MM.1S (cell line): ENCODE measurements around the gene IQSEC1.

Experiments
- DNase-seq: peaks from one replicate; pipeline ENCODE4 v3.0.0-alpha.2; 2015
- H2AFZ ChIP-seq: fragments of 300-600 bp; sonication (generic); 2 replicates; pipeline ENCODE4 v1.6.0; 2016; ENCODE audit warnings: antibody characterized with exemption, low read length
- H3F3A ChIP-seq: fragments of 300-600 bp; sonication (generic); 2 replicates; pipeline ENCODE4 v1.6.1; 2016; ENCODE audit warnings: mild to moderate bottlenecking, antibody characterized with exemption, low read length, moderate library complexity, mixed read lengths; ENCODE audit not compliant: insufficient read depth
- H3K27ac ChIP-seq: fragments of 300-600 bp; sonication (generic); 2 replicates; pipeline ENCODE4 v1.5.1; 2016; ENCODE audit warnings: mild to moderate bottlenecking, low read length
- H3K27me3 ChIP-seq: fragments of 300-600 bp; sonication (generic); replicated peaks from 2 replicates; pipeline ENCODE4 v1.6.0; 2016; ENCODE audit warnings: low read length; ENCODE audit not compliant: insufficient read depth
- H3K36me3 ChIP-seq: fragments of 300-600 bp; sonication (generic); replicated peaks from 2 replicates; pipeline ENCODE4 v1.6.1; 2016; ENCODE audit warnings: mild to moderate bottlenecking, low read length, mixed read lengths; ENCODE audit not compliant: insufficient read depth
- H3K4me1 ChIP-seq: fragments of 300-600 bp; sonication (generic); 2 replicates; pipeline ENCODE4 v1.6.1; 2016; ENCODE audit warnings: low read length, mixed read lengths
- H3K4me2 ChIP-seq: fragments of 300-600 bp; sonication (generic); 2 replicates; pipeline ENCODE4 v1.6.0; 2016; ENCODE audit warnings: low read depth, low read length
- H3K4me3 ChIP-seq: fragments of 300-600 bp; sonication (generic); 2 replicates; pipeline ENCODE4 v1.5.1; 2016; ENCODE audit warnings: low read length, mixed read lengths
- H3K79me2 ChIP-seq: fragments of 300-600 bp; sonication (generic); 2 replicates; pipeline ENCODE4 v1.6.1; 2016; ENCODE audit warnings: mixed run types, low read length, mixed read lengths
- H3K9ac ChIP-seq: fragments of 300-600 bp; sonication (generic); 2 replicates; pipeline ENCODE4 v1.6.1; 2016; ENCODE audit warnings: low read length, mixed read lengths
- H3K9me2 ChIP-seq: fragments of 300-600 bp; sonication (generic); replicated peaks from 2 replicates; pipeline ENCODE4 v1.6.1; 2016; ENCODE audit warnings: mild to moderate bottlenecking, low read length, mixed read lengths; ENCODE audit not compliant: insufficient read depth
- H3K9me3 ChIP-seq: fragments of 300-600 bp; sonication (generic); replicated peaks from 2 replicates; pipeline ENCODE4 v1.6.1; 2016; ENCODE audit warnings: mild to moderate bottlenecking, low read length, mixed read lengths; ENCODE audit not compliant: insufficient read depth
- H4K20me1 ChIP-seq: fragments of 300-600 bp; sonication (generic); 2 replicates; pipeline ENCODE4 v1.6.1; 2016; ENCODE audit warnings: mild to moderate bottlenecking, low read length, moderate library complexity, mixed read lengths; ENCODE audit not compliant: insufficient read depth
- EZH2 ChIP-seq: fragments of 300-600 bp; sonication (generic); optimal IDR thresholded peaks from 2 replicates; pipeline ENCODE3; 2017; ENCODE audit warnings: low read depth, mild to moderate bottlenecking, antibody characterized with exemption, low read length, mixed read lengths
- EZH2phosphoT487 ChIP-seq: fragments of 300-600 bp; sonication (generic); IDR thresholded peaks from 2 replicates; pipeline ENCODE4 v1.6.1; 2018; ENCODE audit warnings: antibody characterized with exemption, low read length
- TF ChIP-seq, protein P1 (sequence below): fragments of 300-600 bp; sonication (generic); IDR thresholded peaks from 2 replicates; pipeline ENCODE4 v1.5.1; 2016; ENCODE audit warnings: antibody characterized with exemption, low read length, mixed read lengths

Gene IQSEC1

DNA sequence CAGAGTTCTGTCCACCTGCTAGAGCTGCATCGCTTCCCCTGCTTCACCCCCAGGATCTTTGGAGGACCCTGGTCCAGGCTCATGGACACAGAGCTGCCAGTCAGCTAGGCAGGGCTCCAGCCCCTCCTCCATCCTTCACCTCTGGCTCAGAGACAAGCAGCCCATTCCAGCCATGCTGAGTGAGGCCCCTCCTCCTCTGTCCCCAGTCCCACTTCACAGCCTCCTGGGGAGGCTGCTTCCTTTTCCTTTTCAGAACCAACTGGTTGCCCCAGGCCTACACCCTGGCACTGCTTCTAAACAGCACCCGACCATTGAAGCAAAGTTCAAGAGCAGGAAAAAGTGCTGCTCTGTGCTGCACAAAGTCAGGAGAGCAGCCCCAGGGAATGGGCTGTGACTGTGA is 22.2 kb downstream of the IQSEC1 start:
- H3K27ac ChIP-seq: no peak overlapping the region
- no peaks in the 10 kb centered on the region for H3K79me2 ChIP-seq

GRCh38 chr3:13050446-13050845 is 22.8 kb downstream of the IQSEC1 start:
- no peaks in the 10 kb centered on the region for H3K9me2 ChIP-seq
- no peak overlapping the region for H3K4me3 ChIP-seq
- no peaks in the 10 kb centered on the region for H3K27me3 ChIP-seq
- H3K4me1 ChIP-seq: no peaks in the 10 kb centered on the region
- H2AFZ ChIP-seq: no peak overlapping the region
- H3K4me2 ChIP-seq: no peak overlapping the region
- DNase-seq: no peak
- no peaks in the 10 kb centered on the region for H3F3A ChIP-seq
- no peak overlapping the region for H3K9ac ChIP-seq
- H3K36me3 ChIP-seq: no peaks in the 10 kb centered on the region
- TF ChIP-seq, protein P1, sequence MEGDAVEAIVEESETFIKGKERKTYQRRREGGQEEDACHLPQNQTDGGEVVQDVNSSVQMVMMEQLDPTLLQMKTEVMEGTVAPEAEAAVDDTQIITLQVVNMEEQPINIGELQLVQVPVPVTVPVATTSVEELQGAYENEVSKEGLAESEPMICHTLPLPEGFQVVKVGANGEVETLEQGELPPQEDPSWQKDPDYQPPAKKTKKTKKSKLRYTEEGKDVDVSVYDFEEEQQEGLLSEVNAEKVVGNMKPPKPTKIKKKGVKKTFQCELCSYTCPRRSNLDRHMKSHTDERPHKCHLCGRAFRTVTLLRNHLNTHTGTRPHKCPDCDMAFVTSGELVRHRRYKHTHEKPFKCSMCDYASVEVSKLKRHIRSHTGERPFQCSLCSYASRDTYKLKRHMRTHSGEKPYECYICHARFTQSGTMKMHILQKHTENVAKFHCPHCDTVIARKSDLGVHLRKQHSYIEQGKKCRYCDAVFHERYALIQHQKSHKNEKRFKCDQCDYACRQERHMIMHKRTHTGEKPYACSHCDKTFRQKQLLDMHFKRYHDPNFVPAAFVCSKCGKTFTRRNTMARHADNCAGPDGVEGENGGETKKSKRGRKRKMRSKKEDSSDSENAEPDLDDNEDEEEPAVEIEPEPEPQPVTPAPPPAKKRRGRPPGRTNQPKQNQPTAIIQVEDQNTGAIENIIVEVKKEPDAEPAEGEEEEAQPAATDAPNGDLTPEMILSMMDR: no peak
- TF ChIP-seq EZH2 (no peak), EZH2phosphoT487 (no peak)
- no peaks in the 10 kb centered on the region for H3K9me3 ChIP-seq
- no peak overlapping the region for H3K27ac ChIP-seq
- H4K20me1 ChIP-seq: no peaks in the 10 kb centered on the region
- no peaks in the 10 kb centered on the region for H3K79me2 ChIP-seq

More for the DNA sequence above, 22.2 kb downstream of the IQSEC1 start:
- H3K9me2 ChIP-seq: no peaks in the 10 kb centered on the region
- H3K4me1 ChIP-seq: no peaks in the 10 kb centered on the region
- H3K4me3 ChIP-seq: no peak overlapping the region
- no peaks in the 10 kb centered on the region for H3K9me3 ChIP-seq
- H3K4me2 ChIP-seq: no peak overlapping the region
- no peaks in the 10 kb centered on the region for H3K36me3 ChIP-seq
- DNase-seq: no peak
- no peak for TF ChIP-seq EZH2
- TF ChIP-seq, protein P1: no peak
- no peak for TF ChIP-seq EZH2phosphoT487
- no peaks in the 10 kb centered on the region for H3K27me3 ChIP-seq
- H3F3A ChIP-seq: no peaks in the 10 kb centered on the region
- H4K20me1 ChIP-seq: no peaks in the 10 kb centered on the region
- no peak overlapping the region for H3K9ac ChIP-seq
- H2AFZ ChIP-seq: no peak overlapping the region

DNA sequence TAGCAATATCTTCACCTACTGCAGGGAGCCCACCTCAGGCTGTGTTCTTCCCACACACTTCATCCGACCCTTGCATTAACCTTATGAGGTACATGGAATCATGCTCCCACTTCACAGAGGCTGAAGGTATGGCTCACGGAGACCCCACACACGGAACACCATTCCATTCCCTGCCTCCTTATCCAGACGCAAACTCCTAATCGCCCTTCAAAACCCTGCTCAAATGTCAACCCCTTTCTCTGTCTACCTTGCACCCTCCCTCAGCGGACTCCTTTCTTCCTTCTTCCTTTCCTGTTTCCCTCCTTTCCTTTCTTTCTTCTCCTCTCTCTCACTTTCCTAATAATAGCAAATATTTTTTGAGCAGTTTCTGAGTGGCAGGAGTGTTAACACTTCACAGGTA is 23.8 kb downstream of the IQSEC1 start:
- H4K20me1 ChIP-seq: no peaks in the 10 kb centered on the region
- no peak overlapping the region for H3K9ac ChIP-seq
- H3K79me2 ChIP-seq: no peaks in the 10 kb centered on the region
- H3K27ac ChIP-seq: no peak overlapping the region
- no peaks in the 10 kb centered on the region for H3F3A ChIP-seq
- DNase-seq: no peak
- H2AFZ ChIP-seq: no peak overlapping the region
- no peaks in the 10 kb centered on the region for H3K36me3 ChIP-seq
- H3K4me3 ChIP-seq: no peak overlapping the region
- H3K4me2 ChIP-seq: no peak overlapping the region
- TF ChIP-seq, protein P1: no peak
- TF ChIP-seq EZH2 (no peak), EZH2phosphoT487 (no peak)
- no peaks in the 10 kb centered on the region for H3K27me3 ChIP-seq
- H3K9me2 ChIP-seq: no peaks in the 10 kb centered on the region
- no peaks in the 10 kb centered on the region for H3K9me3 ChIP-seq
- no peaks in the 10 kb centered on the region for H3K4me1 ChIP-seq
